Measurements from ENCODE around the gene EML4. TPM values are rescaled to one million over a fixed set of nuclear protein-coding genes. Genes with fewer than 3 reads are reported as not detected.

The EML4 gene
- total and polyA plus RNA-seq, 2 donors (not counting 1 experiment from before 2014, with no cell fraction given): 49.4 to 134 TPM

GRCh38 chr2:42342061-42342794, 173.1 kb downstream of the EML4 start:
- no peaks in the 10 kb centered on the region for H3K4me1 ChIP-seq (ENCODE audit: control insufficient read depth in 2 of 2, insufficient read depth in 2 of 2, low read length in 2 of 2)
- peak overlapping the region; percentile 47 for H3K27ac Mint-ChIP-seq
- CTCF ChIA-PET: no interaction called here
- H3K27ac ChIP-seq (ENCODE audit: low read length in 2 of 2): no peak overlapping the region
- H3K27me3 ChIP-seq (replicated peaks in 1 of 4; ENCODE audit: control extremely low read depth in 1 of 4, control insufficient read depth in 3 of 4, insufficient read depth in 4 of 4, low read length in 3 of 4): no peaks in the 10 kb centered on the region
- peaks cover 27% of the 10 kb centered on the region for H3K79me2 ChIP-seq (ENCODE audit: control insufficient read depth, insufficient read depth, low read length)
- ATAC-seq (ENCODE audit: low read depth): no peak
- peaks cover 0 to 9% (median 0%) of the 10 kb centered on the region in 3 donors for H3K9me3 ChIP-seq (ENCODE audit: control extremely low read depth in 1 of 3, control insufficient read depth in 2 of 3, insufficient read depth in 1 of 3, low read length in 2 of 3)
- H3K36me3 ChIP-seq (replicated peaks in 1 of 2; ENCODE audit: control extremely low read depth in 1 of 2, control insufficient read depth in 1 of 2, extremely low read depth in 1 of 2, insufficient read depth in 2 of 2, low read length in 1 of 2): peaks cover 0 to 17% of the 10 kb centered on the region in 2 experiments
- POLR2A ChIA-PET: no interaction called here
- H3K4me1 Mint-ChIP-seq: no peaks in the 10 kb centered on the region
- H3K9ac ChIP-seq (ENCODE audit: low read length): no peak overlapping the region
- DNase-seq: no peak
- no peak overlapping the region for H3K4me3 Mint-ChIP-seq
- 93% methylated on average over 6 of the region's 8 CpGs for WGBS (ENCODE audit: insufficient coverage)
- H3K27me3 Mint-ChIP-seq: no peaks in the 10 kb centered on the region
- H4K20me1 ChIP-seq (ENCODE audit: control insufficient read depth, insufficient read depth, low read length, poor library complexity, severe bottlenecking): no peaks in the 10 kb centered on the region
- no peak overlapping the region for H3K4me3 ChIP-seq (ENCODE audit: control extremely low read depth in 1 of 5, extremely low read depth in 1 of 5, insufficient read depth in 1 of 5, low read depth in 2 of 5, low read length in 4 of 5)
- intact Hi-C loops (cut with micrococcal nuclease): no loop called here
- no peaks in the 10 kb centered on the region for H3K9me3 Mint-ChIP-seq (ENCODE audit: insufficient read depth)
- TF ChIP-seq EZH2 (IDR thresholded peaks at IDR 0.05; ENCODE audit: borderline replicate concordance, insufficient read depth, low read depth, low read length, poor library complexity, severe bottlenecking) (no peak), CTCF (IDR thresholded peaks at IDR 0.05) (no peak)
- H3K4me2 ChIP-seq (replicated peaks; ENCODE audit: low read depth, low read length, poor library complexity, severe bottlenecking): no peak overlapping the region
- H2AFZ ChIP-seq (ENCODE audit: insufficient read depth, low read depth, low read length, poor library complexity, severe bottlenecking): no peak overlapping the region

- intact Hi-C loops (cut with micrococcal nuclease): no loop called here
- Mint-ChIP-seq H3K4me3 (no peak overlapping the region), H3K4me1 (no peaks in the 10 kb centered on the region), H3K27ac (no peak overlapping the region), H3K9me3 (ENCODE audit: insufficient read depth) (no peaks in the 10 kb centered on the region), H3K27me3 (no peaks in the 10 kb centered on the region)
- H3K4me2 ChIP-seq (replicated peaks; ENCODE audit: low read depth, low read length, poor library complexity, severe bottlenecking): no peak overlapping the region
- no peaks in the 10 kb centered on the region for H4K20me1 ChIP-seq (ENCODE audit: control insufficient read depth, insufficient read depth, low read length, poor library complexity, severe bottlenecking)
- ATAC-seq (ENCODE audit: low read depth): no peak
- peaks cover 0 to 6% (median 0%) of the 10 kb centered on the region in 3 donors for H3K9me3 ChIP-seq (ENCODE audit: control extremely low read depth in 1 of 3, control insufficient read depth in 2 of 3, insufficient read depth in 1 of 3, low read length in 2 of 3)
- H3K36me3 ChIP-seq (replicated peaks in 1 of 2; ENCODE audit: control extremely low read depth in 1 of 2, control insufficient read depth in 1 of 2, extremely low read depth in 1 of 2, insufficient read depth in 2 of 2, low read length in 1 of 2): peaks cover 0 to 17% of the 10 kb centered on the region in 2 experiments
- H3K9ac ChIP-seq (ENCODE audit: low read length): no peak overlapping the region
- no peak overlapping the region for H3K27ac ChIP-seq (ENCODE audit: low read length in 2 of 2)
- H3K79me2 ChIP-seq (ENCODE audit: control insufficient read depth, insufficient read depth, low read length): peaks cover 27% of the 10 kb centered on the region
- H3K4me1 ChIP-seq (ENCODE audit: control insufficient read depth in 2 of 2, insufficient read depth in 2 of 2, low read length in 2 of 2): no peaks in the 10 kb centered on the region
- no peak for DNase-seq
- H3K4me3 ChIP-seq (ENCODE audit: control extremely low read depth in 1 of 5, extremely low read depth in 1 of 5, insufficient read depth in 1 of 5, low read depth in 2 of 5, low read length in 4 of 5): no peak overlapping the region
- H2AFZ ChIP-seq (ENCODE audit: insufficient read depth, low read depth, low read length, poor library complexity, severe bottlenecking): no peak overlapping the region
- no peaks in the 10 kb centered on the region for H3K27me3 ChIP-seq (replicated peaks in 1 of 4; ENCODE audit: control extremely low read depth in 1 of 4, control insufficient read depth in 3 of 4, insufficient read depth in 4 of 4, low read length in 3 of 4)
- POLR2A ChIA-PET: no interaction called here
- CTCF ChIA-PET: no interaction called here
- TF ChIP-seq EZH2 (IDR thresholded peaks at IDR 0.05; ENCODE audit: borderline replicate concordance, insufficient read depth, low read depth, low read length, poor library complexity, severe bottlenecking) (no peak), CTCF (IDR thresholded peaks at IDR 0.05) (no peak)
- WGBS (ENCODE audit: insufficient coverage): 90% methylated on average over 8 of the region's 11 CpGs
Measured at GRCh38 chr2:42342795-42343241, 173.7 kb downstream of the EML4 start.
